Measurements from ENCODE around the gene SEC11A.

DNA sequence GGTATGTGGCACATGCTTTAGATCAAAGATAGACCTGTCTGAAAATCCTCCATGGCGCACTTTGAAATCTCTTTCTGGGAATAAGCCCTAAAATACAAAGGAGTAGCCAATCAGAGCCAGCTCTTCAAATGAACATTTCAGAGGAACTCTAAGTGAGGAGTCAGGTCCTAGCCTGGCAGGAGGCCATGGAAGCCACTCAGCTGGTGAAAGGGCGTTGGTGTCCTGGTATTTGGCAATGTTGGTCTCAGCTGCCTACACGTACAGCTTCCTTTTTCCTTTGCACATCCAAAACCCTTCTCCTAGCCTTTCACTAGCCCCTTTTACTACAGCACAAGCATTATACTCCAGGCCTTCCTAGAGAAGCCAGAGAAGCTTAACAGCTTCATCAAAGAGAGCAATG is 67.4 kb downstream of the SEC11A start:
- TF ChIP-seq, protein P1, sequence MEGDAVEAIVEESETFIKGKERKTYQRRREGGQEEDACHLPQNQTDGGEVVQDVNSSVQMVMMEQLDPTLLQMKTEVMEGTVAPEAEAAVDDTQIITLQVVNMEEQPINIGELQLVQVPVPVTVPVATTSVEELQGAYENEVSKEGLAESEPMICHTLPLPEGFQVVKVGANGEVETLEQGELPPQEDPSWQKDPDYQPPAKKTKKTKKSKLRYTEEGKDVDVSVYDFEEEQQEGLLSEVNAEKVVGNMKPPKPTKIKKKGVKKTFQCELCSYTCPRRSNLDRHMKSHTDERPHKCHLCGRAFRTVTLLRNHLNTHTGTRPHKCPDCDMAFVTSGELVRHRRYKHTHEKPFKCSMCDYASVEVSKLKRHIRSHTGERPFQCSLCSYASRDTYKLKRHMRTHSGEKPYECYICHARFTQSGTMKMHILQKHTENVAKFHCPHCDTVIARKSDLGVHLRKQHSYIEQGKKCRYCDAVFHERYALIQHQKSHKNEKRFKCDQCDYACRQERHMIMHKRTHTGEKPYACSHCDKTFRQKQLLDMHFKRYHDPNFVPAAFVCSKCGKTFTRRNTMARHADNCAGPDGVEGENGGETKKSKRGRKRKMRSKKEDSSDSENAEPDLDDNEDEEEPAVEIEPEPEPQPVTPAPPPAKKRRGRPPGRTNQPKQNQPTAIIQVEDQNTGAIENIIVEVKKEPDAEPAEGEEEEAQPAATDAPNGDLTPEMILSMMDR (IDR thresholded peaks at IDR 0.05) = no peak
- TF ChIP-seq POLR2A (IDR thresholded peaks at IDR 0.05) = no peak
